Left lobe of liver (tissue), 2 donors: ENCODE measurements around the gene SETD2. TPM values are rescaled to one million over a fixed set of nuclear protein-coding genes. Genes with fewer than 3 reads are reported as not detected.

Experiments
- ATAC-seq: fragments of 200-7000 bp; cut with Tn5 transposase; one replicate; pipeline ENCODE4 v1.9.1; 2020; ENCODE audit warnings: mild to moderate bottlenecking, moderate library complexity
- DNase-seq: peaks from one replicate; pipeline ENCODE4 v3.0.0-alpha.2; 2020; ENCODE audit warnings: low spot score
- total RNA-seq: library from RNA; stranded (reverse); gene quantifications from one replicate; pipeline ENCODE4 v1.2.1, GENCODE V29; 2021
- donor health status: DM: no; HTN: no; CAD: no; lungs with moderate emphysema.
- donor health status: DM: no; HTN: yes; CAD: no.

Gene SETD2
- total RNA-seq, 1 donor from 2014 or later: 21.5 TPM

DNA sequence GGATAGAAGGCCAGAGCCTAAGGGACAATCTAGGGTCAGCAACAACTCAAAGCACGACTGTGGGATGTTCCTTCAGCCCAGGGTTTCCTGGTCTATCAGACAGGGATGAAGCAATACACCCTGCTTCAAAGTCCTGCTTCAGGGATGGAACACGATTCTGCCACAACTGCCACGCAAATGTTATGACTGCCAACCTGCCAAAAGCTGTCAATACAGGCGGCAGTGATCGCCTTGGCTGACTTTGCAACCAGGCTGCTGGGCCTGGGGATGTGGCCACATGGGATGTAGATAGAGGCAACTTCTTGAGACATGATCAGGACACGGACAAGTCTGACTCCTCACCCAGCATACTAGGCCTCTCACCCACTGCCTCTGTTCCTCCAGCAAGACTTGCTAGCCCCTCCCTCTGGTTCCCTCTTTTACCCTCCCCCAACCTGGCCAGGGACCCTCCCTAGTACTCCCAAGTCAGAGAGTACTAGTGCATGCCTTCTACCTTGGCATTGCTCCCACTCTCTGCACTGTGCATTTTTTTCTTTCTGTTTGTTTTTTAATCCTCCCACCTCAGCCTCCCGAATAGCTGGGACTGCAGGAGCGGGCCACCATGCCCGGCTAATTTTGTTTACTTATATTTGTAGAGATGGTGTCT, 195.0 kb downstream of the SETD2 start:
- ATAC-seq: peak; percentile 58
- peak; percentile 86 for DNase-seq

DNA sequence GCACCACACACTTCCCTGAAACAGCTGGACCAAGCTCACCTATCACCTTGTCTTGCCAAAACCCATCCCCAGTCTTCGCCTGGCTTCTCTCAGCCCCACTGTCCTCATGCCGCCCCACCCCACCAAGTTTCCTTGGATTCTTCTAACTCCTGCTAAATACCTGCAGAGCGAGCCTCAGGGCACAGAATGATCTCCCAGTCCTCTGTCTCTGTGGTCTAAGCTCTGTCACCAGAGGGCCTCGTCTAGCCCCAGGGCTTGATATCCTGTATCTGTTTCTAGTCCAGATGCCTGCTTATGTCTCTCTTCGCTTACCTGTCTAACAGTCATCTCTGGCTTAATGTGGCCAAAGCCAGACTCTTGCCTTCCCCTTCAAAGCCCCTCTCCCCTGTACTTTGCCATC, 197.1 kb downstream of the SETD2 start:
- DNase-seq: no peak
- no peak for ATAC-seq

Other genes starting within 250 kb of the SETD2 start
- 19.3 TPM for gene CCDC12, start 187.4 kb downstream of the SETD2 start, total RNA-seq
- gene NBEAL2, start 184.4 kb downstream of the SETD2 start, total RNA-seq: 12.2 TPM
- gene KIF9, start 118.7 kb upstream of the SETD2 start, total RNA-seq: 1.6 TPM
- 9.4 TPM for gene KLHL18, start 118.8 kb upstream of the SETD2 start, total RNA-seq
- gene PTPN23, start 216.9 kb upstream of the SETD2 start, total RNA-seq: 20.4 TPM